DND-41 (cell line): Measurements from ENCODE around the gene CYP4V2.

Source experiments
- ATAC-seq: fragments of 200-7000 bp; cut with Tn5 transposase; 3 replicates; pipeline ENCODE4 v1.9.1; 2021; ENCODE audit warnings: low read depth; ENCODE audit not compliant: insufficient read depth
- DNase-seq: peaks from one replicate; pipeline ENCODE4 v3.0.0-alpha.2; 2020
- H2AFZ ChIP-seq: 2 replicates; pipeline ENCODE4 v1.6.0; 2012; ENCODE audit warnings: low read depth, low read length
- H3K27ac ChIP-seq: 2 replicates; pipeline ENCODE4 v1.5.1; 2012; ENCODE audit warnings: low read length, inconsistent platforms
- H3K27me3 ChIP-seq: fragments of 200-600 bp; sonication (generic); 2 replicates; pipeline ENCODE4 v1.6.0; 2012; ENCODE audit warnings: low read length, mild to moderate bottlenecking, inconsistent platforms; ENCODE audit not compliant: insufficient read depth, poor library complexity
- H3K36me3 ChIP-seq: 2 replicates; pipeline ENCODE4 v1.5.1; 2012; ENCODE audit warnings: low read length, inconsistent platforms; ENCODE audit not compliant: insufficient read depth
- H3K4me1 ChIP-seq: 2 replicates; pipeline ENCODE4 v1.5.1; 2012; ENCODE audit warnings: mild to moderate bottlenecking, low read length; ENCODE audit not compliant: insufficient read depth
- H3K4me2 ChIP-seq: 2 replicates; pipeline ENCODE4 v1.6.0; 2012; ENCODE audit warnings: mild to moderate bottlenecking, moderate library complexity, low read length, inconsistent platforms; ENCODE audit not compliant: insufficient read depth
- H3K4me3 ChIP-seq, 2 experiments: fragments of 200-600 bp in 1 of 2; shearing (Covaris generic) in 1 of 2; 2 replicates each; pipeline ENCODE4 v1.5.1; 2012 to 2016; ENCODE audit warnings: inconsistent platforms in 2 of 2, low read length in 2 of 2, mild to moderate bottlenecking in 2 of 2, low read depth in 1 of 2, moderate library complexity in 1 of 2
- H3K79me2 ChIP-seq: 2 replicates; pipeline ENCODE4 v1.6.0; 2012; ENCODE audit warnings: low read length, inconsistent platforms; ENCODE audit not compliant: insufficient read depth
- H3K9ac ChIP-seq: 2 replicates; pipeline ENCODE4 v1.6.0; 2012; ENCODE audit warnings: low read depth, mild to moderate bottlenecking, inconsistent platforms, low read length, moderate library complexity
- H3K9me3 ChIP-seq: 2 replicates; pipeline ENCODE4 v1.5.1; 2012; ENCODE audit warnings: low read length, moderate library complexity, mild to moderate bottlenecking, inconsistent platforms; ENCODE audit not compliant: insufficient read depth, severe bottlenecking
- H4K20me1 ChIP-seq: 2 replicates; pipeline ENCODE4 v1.6.0; 2012; ENCODE audit warnings: low read length; ENCODE audit not compliant: insufficient read depth
- EZH2 ChIP-seq: IDR thresholded peaks from 3 replicates; pipeline ENCODE4 v1.6.1; 2012; ENCODE audit warnings: borderline replicate concordance, low read depth, mild to moderate bottlenecking, moderate library complexity, low read length, inconsistent platforms; ENCODE audit not compliant: severe bottlenecking
- TF ChIP-seq, protein P1 (sequence below): IDR thresholded peaks from 2 replicates; pipeline ENCODE4 v1.5.1; 2012; ENCODE audit warnings: borderline replicate concordance, low read length, moderate library complexity, mild to moderate bottlenecking; ENCODE audit not compliant: poor library complexity, severe bottlenecking; ENCODE audit errors: extremely low read depth

CYP4V2 gene

DNA sequence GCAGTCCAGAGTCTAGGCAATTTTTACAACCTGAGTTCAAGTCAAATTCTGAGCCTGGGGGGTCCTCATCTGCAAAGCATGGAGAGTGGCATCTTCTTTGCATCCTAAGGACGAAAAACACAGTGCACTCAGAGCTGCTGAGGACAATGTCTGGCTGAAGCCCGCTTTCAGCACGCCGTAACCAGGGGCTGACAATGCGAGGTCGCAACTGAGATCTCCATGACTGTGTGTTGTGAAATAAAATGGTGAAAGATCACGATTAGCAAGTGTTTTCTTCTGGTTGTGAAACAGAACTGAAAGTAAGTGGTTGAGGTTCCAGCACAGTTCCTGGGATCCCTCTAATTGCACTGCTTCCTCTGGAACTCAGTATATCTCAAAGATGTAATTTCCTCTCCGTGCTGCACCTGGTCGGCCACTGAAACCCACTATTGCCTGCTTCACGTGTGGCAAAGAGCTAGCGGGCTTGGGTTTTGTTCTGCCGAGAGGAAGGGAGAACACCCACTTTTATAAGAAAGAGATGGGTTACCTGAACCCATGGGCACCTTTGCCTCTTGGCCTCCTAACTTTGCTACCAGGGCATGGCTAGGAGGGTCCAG lies 66.9 kb downstream of the CYP4V2 start:
- Histone ChIP-seq H3K4me1 (no peaks in the 10 kb centered on the region), H3K9ac (no peak overlapping the region), H2AFZ (no peak overlapping the region), H3K4me2 (no peak overlapping the region), H3K79me2 (no peaks in the 10 kb centered on the region), H3K9me3 (no peaks in the 10 kb centered on the region), H4K20me1 (no peaks in the 10 kb centered on the region), H3K36me3 (no peaks in the 10 kb centered on the region), H3K4me3 (no peak overlapping the region), H3K27ac (no peak overlapping the region), H3K27me3 (no peaks in the 10 kb centered on the region)
- DNase-seq = no peak
- TF ChIP-seq, protein P1, sequence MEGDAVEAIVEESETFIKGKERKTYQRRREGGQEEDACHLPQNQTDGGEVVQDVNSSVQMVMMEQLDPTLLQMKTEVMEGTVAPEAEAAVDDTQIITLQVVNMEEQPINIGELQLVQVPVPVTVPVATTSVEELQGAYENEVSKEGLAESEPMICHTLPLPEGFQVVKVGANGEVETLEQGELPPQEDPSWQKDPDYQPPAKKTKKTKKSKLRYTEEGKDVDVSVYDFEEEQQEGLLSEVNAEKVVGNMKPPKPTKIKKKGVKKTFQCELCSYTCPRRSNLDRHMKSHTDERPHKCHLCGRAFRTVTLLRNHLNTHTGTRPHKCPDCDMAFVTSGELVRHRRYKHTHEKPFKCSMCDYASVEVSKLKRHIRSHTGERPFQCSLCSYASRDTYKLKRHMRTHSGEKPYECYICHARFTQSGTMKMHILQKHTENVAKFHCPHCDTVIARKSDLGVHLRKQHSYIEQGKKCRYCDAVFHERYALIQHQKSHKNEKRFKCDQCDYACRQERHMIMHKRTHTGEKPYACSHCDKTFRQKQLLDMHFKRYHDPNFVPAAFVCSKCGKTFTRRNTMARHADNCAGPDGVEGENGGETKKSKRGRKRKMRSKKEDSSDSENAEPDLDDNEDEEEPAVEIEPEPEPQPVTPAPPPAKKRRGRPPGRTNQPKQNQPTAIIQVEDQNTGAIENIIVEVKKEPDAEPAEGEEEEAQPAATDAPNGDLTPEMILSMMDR = no peak
- no peak for TF ChIP-seq EZH2
- ATAC-seq = no peak

DNA sequence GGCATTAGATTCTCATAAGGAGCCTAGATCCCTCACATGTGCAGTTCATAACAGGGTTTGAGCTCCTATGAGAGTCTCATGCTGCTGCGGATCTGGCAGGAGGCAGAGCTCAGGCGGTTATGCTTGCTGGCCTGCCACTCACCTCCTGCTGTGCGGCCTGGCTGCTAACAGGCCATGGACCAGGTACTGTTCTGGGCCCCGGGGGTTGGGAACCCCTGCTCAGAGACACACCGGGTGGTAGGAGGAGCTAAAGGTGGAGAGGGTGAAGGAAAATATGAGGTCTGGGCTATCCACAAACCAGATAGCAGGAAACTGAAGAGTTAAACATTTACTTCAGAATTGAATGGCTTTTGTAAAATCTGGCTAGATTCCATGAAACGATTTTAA lies 68.7 kb downstream of the CYP4V2 start:
- Histone ChIP-seq H3K4me1 (no peaks in the 10 kb centered on the region), H2AFZ (no peak overlapping the region), H3K4me3 (no peak overlapping the region), H3K27me3 (no peaks in the 10 kb centered on the region), H3K36me3 (no peaks in the 10 kb centered on the region), H3K9ac (no peak overlapping the region), H3K27ac (no peak overlapping the region), H4K20me1 (no peaks in the 10 kb centered on the region), H3K4me2 (no peak overlapping the region), H3K79me2 (no peaks in the 10 kb centered on the region), H3K9me3 (no peaks in the 10 kb centered on the region)
- no peak for ATAC-seq
- no peak for TF ChIP-seq EZH2
- TF ChIP-seq, protein P1 = no peak
- no peak for DNase-seq
